Lower leg skin (tissue), 4 donors: ENCODE measurements around the gene FAM177A1. TPM values are rescaled to one million over a fixed set of nuclear protein-coding genes. Genes with fewer than 3 reads are reported as not detected.

Source experiments
- DNase-seq, 2 donors: peaks; one replicate each; pipeline ENCODE4 v3.0.0-alpha.2; 2019; ENCODE audit warnings: low spot score in 2 of 2
- H3K4me3 ChIP-seq: fragments of 200-600 bp; sonication (generic); 2 replicates; pipeline ENCODE4 v1.5.1; 2017; ENCODE audit warnings: mild to moderate bottlenecking, low read depth; ENCODE audit not compliant: poor library complexity, severe bottlenecking
- CTCF ChIP-seq, 3 donors: fragments of 450-650 bp; IDR thresholded peaks; one replicate each; pipeline ENCODE4 v1.5.1; 2016; ENCODE audit warnings: antibody characterized with exemption in 3 of 3, mild to moderate bottlenecking in 3 of 3, moderate library complexity in 2 of 3
- POLR2A ChIP-seq, 2 donors: fragments of 450-650 bp; IDR thresholded peaks; one replicate each; pipeline ENCODE4 v1.6.1; 2016 to 2017; ENCODE audit warnings: antibody characterized with exemption in 2 of 2, mild to moderate bottlenecking in 1 of 2, moderate library complexity in 1 of 2
- WGBS, 2 donors: methylation state at CpG; one replicate each; pipeline ENCODE4 v1.1.5; 2018; 5-methylcytosine and 5-hydroxymethylcytosine counted together
- intact Hi-C: fragments of 100-400 bp; cut with DNase I; formaldehyde crosslinking; loops from one replicate; pipeline ENCODE4 v1.15.0; 2023; ENCODE audit warnings: low total_unique reads
- total RNA-seq, 4 donors: library from RNA; depleted of rRNA; stranded (reverse); fragments of >200 nt; gene quantifications; one replicate each; pipeline ENCODE4 v1.1.0, GENCODE V29; 2016

The FAM177A1 gene
- total RNA-seq, 4 donors from 2014 or later, result 38.8 to 51.5 (median 47.7) TPM

- no peak for TF ChIP-seq POLR2A (IDR thresholded peaks at IDR 0.05)
- no peak for TF ChIP-seq CTCF (IDR thresholded peaks at IDR 0.05)
- H3K4me3 ChIP-seq, result no peak overlapping the region
- no peak for DNase-seq
- intact Hi-C loops, result no loop called here
Observed at GRCh38 chr14:35107866-35108265, 61.8 kb downstream of the FAM177A1 start.

GRCh38 chr14:35112641-35113040 lies 66.6 kb downstream of the FAM177A1 start:
- no peak for TF ChIP-seq POLR2A (IDR thresholded peaks at IDR 0.05)
- TF ChIP-seq CTCF (IDR thresholded peaks at IDR 0.05), result no peak
- no peak overlapping the region for H3K4me3 ChIP-seq
- DNase-seq, result no peak
- WGBS, 2 donors, result 94 to 95% methylated on average over 2 of the region's 2 CpGs
- intact Hi-C loops, result no loop called here

- TF ChIP-seq POLR2A (IDR thresholded peaks at IDR 0.05) (no peak), CTCF (IDR thresholded peaks at IDR 0.05) (no peak)
- intact Hi-C loops, result no loop called here
- no peak overlapping the region for H3K4me3 ChIP-seq
- no peak for DNase-seq
- 91 to 93% methylated on average over 4 of the region's 4 CpGs for WGBS, 2 donors
Observed at GRCh38 chr14:35113308-35113950, 67.4 kb downstream of the FAM177A1 start.

- DNase-seq, result no peak
- 87 to 89% methylated on average over 2 of the region's 2 CpGs for whole genome bisulfite sequencing, 2 donors
- intact Hi-C loops, result no loop called here
- no peak overlapping the region for H3K4me3 ChIP-seq
- TF ChIP-seq POLR2A (IDR thresholded peaks at IDR 0.05) (no peak), CTCF (IDR thresholded peaks at IDR 0.05) (no peak)
Observed at GRCh38 chr14:35114036-35114435, 68.0 kb downstream of the FAM177A1 start.

- no peak for TF ChIP-seq POLR2A (IDR thresholded peaks at IDR 0.05)
- no peak for TF ChIP-seq CTCF (IDR thresholded peaks at IDR 0.05)
- 94 to 97% methylated on average over 4 of the region's 4 CpGs for WGBS, 2 donors
- intact Hi-C loops, result no loop called here
- H3K4me3 ChIP-seq, result no peak overlapping the region
- DNase-seq, result no peak
Observed at GRCh38 chr14:35116242-35116641, 70.2 kb downstream of the FAM177A1 start.

- intact Hi-C loops, result no loop called here
- 91% methylated on average over 2 of the region's 2 CpGs for WGBS, 2 donors
- no peak overlapping the region for H3K4me3 ChIP-seq
- TF ChIP-seq CTCF (IDR thresholded peaks at IDR 0.05), result no peak
- no peak for TF ChIP-seq POLR2A (IDR thresholded peaks at IDR 0.05)
- no peak for DNase-seq
Observed at GRCh38 chr14:35117112-35117511, 71.0 kb downstream of the FAM177A1 start.
